HepG2 (cell line): ENCODE results near the gene RHOT2. TPM values are rescaled to one million over a fixed set of nuclear protein-coding genes. Genes with fewer than 3 reads are reported as not detected.

Experiments used
- BHLHE40 ChIP-seq: IDR thresholded peaks from 2 replicates; pipeline ENCODE4 v1.6.1; 2011; ENCODE audit warnings: low read length, improper control_type of control experiment
- EED ChIP-seq: sonication (generic); formaldehyde crosslinking; IDR thresholded peaks from 2 replicates; pipeline ENCODE4 v1.5.0; 2020; ENCODE audit warnings: mild to moderate bottlenecking, missing genetic modification reagents
- HOXD1 ChIP-seq: sonication (generic); formaldehyde crosslinking; IDR thresholded peaks from 2 replicates; pipeline ENCODE4 v1.5.0; 2020; ENCODE audit warnings: missing genetic modification reagents
- MED1 ChIP-seq: sonication (generic); formaldehyde crosslinking; IDR thresholded peaks from 2 replicates; pipeline ENCODE4 v1.4.0; 2020; ENCODE audit warnings: missing genetic modification reagents
- NCOA1 ChIP-seq: sonication (generic); formaldehyde crosslinking; IDR thresholded peaks from 2 replicates; pipeline ENCODE4 v1.9.0; 2021; ENCODE audit warnings: missing genetic modification reagents
- RBFOX2 ChIP-seq: fragments of 200-400 bp; formaldehyde crosslinking; IDR thresholded peaks from 2 replicates; pipeline ENCODE4 v1.6.1; 2017; ENCODE audit warnings: low read depth, mild to moderate bottlenecking, low read length
- SAFB2 ChIP-seq: sonication (generic); formaldehyde crosslinking; IDR thresholded peaks from 2 replicates; pipeline ENCODE4 v1.5.1; 2020; ENCODE audit warnings: missing genetic modification reagents, low read depth, mild to moderate bottlenecking, borderline replicate concordance
- SRF ChIP-seq: IDR thresholded peaks from 2 replicates; pipeline ENCODE4 v1.6.1; 2011; ENCODE audit warnings: mild to moderate bottlenecking, low read depth, low read length, moderate library complexity
- THAP8 ChIP-seq: sonication (generic); formaldehyde crosslinking; IDR thresholded peaks from 2 replicates; pipeline ENCODE4 v1.5.1; 2020; ENCODE audit warnings: missing genetic modification reagents, mild to moderate bottlenecking, borderline replicate concordance
- ZBED4 ChIP-seq: sonication (generic); formaldehyde crosslinking; IDR thresholded peaks from 2 replicates; pipeline ENCODE4 v1.4.0; 2020; ENCODE audit warnings: missing genetic modification reagents, borderline replicate concordance
- ZNF546 ChIP-seq: sonication (generic); formaldehyde crosslinking; conservative IDR thresholded peaks from 2 replicates; pipeline ENCODE4 v1.8.1; 2023; ENCODE audit warnings: mild to moderate bottlenecking, missing genetic modification reagents
- ZNF552 ChIP-seq: sonication (generic); formaldehyde crosslinking; IDR thresholded peaks from 2 replicates; pipeline ENCODE4 v1.9.0; 2022; ENCODE audit warnings: missing genetic modification reagents, mild to moderate bottlenecking, borderline replicate concordance
- ZNF7 ChIP-seq: IDR thresholded peaks from 2 replicates; pipeline ENCODE4 v1.6.1; 2016; ENCODE audit warnings: missing biosample characterization, missing genetic modification reagents
- ZNF777 ChIP-seq: sonication (generic); formaldehyde crosslinking; IDR thresholded peaks from 2 replicates; pipeline ENCODE4 v1.4.0; 2020; ENCODE audit warnings: missing genetic modification reagents
- polyA plus RNA-seq, 8 experiments: library from polyadenylated mRNA; depleted of rRNA in 3 of 8; stranded (reverse) in 7 of 8; unstranded in 1 of 8; fragments of >200 nt; fragmentation: Illumina TruSeq in 4 of 8; extraction: Trizol in 4 of 8; gene quantifications; 2 replicates each; pipeline versions ENCODE4 v1.2.1 to v1.2.3, GENCODE V29; 2011 to 2016; ENCODE audit warnings: low read depth in 4 of 8, missing spikeins in 1 of 8, mixed read lengths in 1 of 8; ENCODE audit not compliant: insufficient read depth in 1 of 8
- total RNA-seq, 5 experiments: library from RNA; depleted of rRNA; stranded (reverse); fragments of >200 nt; fragmentation: Illumina TruSeq; extraction: Trizol; gene quantifications; 2 replicates each; pipeline ENCODE4 v1.2.3, GENCODE V29; 2016; ENCODE audit warnings: low read depth in 1 of 5
- TF ChIP-seq, protein P1 (sequence below): sonication (generic); formaldehyde crosslinking; IDR thresholded peaks from 2 replicates; pipeline ENCODE4 v1.5.0; 2020; ENCODE audit warnings: mild to moderate bottlenecking, missing genetic modification reagents
- TF ChIP-seq, protein P2 (sequence below): sonication (generic); formaldehyde crosslinking; IDR thresholded peaks from 2 replicates; pipeline ENCODE4 v1.9.0; 2021; ENCODE audit warnings: missing genetic modification reagents, mild to moderate bottlenecking, borderline replicate concordance
- TF ChIP-seq, protein P3 (sequence below): sonication (generic); formaldehyde crosslinking; IDR thresholded peaks from 2 replicates; pipeline ENCODE4 v1.5.1; 2020; ENCODE audit warnings: mild to moderate bottlenecking, missing genetic modification reagents, moderate library complexity

RHOT2 gene
- total and polyA plus RNA-seq, 2 of the 13 experiments (the other 11 are each of a cell fraction or from before 2014, with no cell fraction given): 63.6 to 76.9 TPM

- TF ChIP-seq MED1 (CRISPR knock-in tag): peak; percentile 16; the same call in 1 of the 2 replicates
- no peak for TF ChIP-seq ZNF552 (CRISPR knock-in tag)
- TF ChIP-seq HOXD1 (CRISPR knock-in tag): no peak
- no peak for TF ChIP-seq SAFB2
- TF ChIP-seq, protein P1, sequence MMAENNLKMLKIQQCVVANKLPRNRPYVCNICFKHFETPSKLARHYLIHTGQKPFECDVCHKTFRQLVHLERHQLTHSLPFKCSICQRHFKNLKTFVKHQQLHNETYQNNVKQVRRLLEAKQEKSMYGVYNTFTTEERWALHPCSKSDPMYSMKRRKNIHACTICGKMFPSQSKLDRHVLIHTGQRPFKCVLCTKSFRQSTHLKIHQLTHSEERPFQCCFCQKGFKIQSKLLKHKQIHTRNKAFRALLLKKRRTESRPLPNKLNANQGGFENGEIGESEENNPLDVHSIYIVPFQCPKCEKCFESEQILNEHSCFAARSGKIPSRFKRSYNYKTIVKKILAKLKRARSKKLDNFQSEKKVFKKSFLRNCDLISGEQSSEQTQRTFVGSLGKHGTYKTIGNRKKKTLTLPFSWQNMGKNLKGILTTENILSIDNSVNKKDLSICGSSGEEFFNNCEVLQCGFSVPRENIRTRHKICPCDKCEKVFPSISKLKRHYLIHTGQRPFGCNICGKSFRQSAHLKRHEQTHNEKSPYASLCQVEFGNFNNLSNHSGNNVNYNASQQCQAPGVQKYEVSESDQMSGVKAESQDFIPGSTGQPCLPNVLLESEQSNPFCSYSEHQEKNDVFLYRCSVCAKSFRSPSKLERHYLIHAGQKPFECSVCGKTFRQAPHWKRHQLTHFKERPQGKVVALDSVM (CRISPR knock-in tag): no peak
- no peak for TF ChIP-seq SRF
- peak; percentile 34; the same call in 1 of the 2 replicates for TF ChIP-seq BHLHE40
- TF ChIP-seq ZBED4 (CRISPR knock-in tag): 0 out of 2 replicates have a peak, but pooled peaks have one; percentile 56
- no peak for TF ChIP-seq NCOA1 (CRISPR knock-in tag)
- TF ChIP-seq EED (CRISPR knock-in tag): no peak
- 0 out of 2 replicates have a peak, but pooled peaks have one; percentile 47 for TF ChIP-seq ZNF546 (CRISPR knock-in tag)
- TF ChIP-seq RBFOX2: peak; percentile 84
- TF ChIP-seq THAP8 (CRISPR knock-in tag): 0 out of 2 replicates have a peak, but pooled peaks have one; percentile 43
- TF ChIP-seq, protein P2, sequence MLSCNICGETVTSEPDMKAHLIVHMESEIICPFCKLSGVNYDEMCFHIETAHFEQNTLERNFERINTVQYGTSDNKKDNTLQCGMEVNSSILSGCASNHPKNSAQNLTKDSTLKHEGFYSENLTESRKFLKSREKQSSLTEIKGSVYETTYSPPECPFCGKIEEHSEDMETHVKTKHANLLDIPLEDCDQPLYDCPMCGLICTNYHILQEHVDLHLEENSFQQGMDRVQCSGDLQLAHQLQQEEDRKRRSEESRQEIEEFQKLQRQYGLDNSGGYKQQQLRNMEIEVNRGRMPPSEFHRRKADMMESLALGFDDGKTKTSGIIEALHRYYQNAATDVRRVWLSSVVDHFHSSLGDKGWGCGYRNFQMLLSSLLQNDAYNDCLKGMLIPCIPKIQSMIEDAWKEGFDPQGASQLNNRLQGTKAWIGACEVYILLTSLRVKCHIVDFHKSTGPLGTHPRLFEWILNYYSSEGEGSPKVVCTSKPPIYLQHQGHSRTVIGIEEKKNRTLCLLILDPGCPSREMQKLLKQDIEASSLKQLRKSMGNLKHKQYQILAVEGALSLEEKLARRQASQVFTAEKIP (CRISPR knock-in tag): no peak
- TF ChIP-seq ZNF7 (CRISPR knock-in tag): no peak
- TF ChIP-seq, protein P3, sequence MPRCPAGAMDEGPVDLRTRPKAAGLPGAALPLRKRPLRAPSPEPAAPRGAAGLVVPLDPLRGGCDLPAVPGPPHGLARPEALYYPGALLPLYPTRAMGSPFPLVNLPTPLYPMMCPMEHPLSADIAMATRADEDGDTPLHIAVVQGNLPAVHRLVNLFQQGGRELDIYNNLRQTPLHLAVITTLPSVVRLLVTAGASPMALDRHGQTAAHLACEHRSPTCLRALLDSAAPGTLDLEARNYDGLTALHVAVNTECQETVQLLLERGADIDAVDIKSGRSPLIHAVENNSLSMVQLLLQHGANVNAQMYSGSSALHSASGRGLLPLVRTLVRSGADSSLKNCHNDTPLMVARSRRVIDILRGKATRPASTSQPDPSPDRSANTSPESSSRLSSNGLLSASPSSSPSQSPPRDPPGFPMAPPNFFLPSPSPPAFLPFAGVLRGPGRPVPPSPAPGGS (CRISPR knock-in tag): no peak
- TF ChIP-seq ZNF777: peak; percentile 99
Measured at GRCh38 chr16:679814-680624, 12.1 kb downstream of the RHOT2 start, which contains the start of gene STUB1 (continued).
